GM12878 (cell line): ENCODE results near the gene CASP5. TPM values are rescaled to one million over a fixed set of nuclear protein-coding genes. Genes with fewer than 3 reads are reported as not detected.
A peak's percentile ranks its signal among the peaks of the same experiment; 100 is the strongest.

Experiments used
- ATAC-seq: fragments of 200-7000 bp; cut with Tn5 transposase; 3 replicates; pipeline ENCODE4 v1.9.1; 2020; ENCODE audit warnings: mild to moderate bottlenecking, moderate library complexity
- BruUV-seq: library from RNA; stranded (reverse); fragments of 400-500 nt; replicated peaks from 2 replicates; lab custom pipeline; 2021; lab: Mats Ljungman, UMichigan
- CTCF ChIA-PET: fragments of 300-600 bp; sonication (Branson Sonifier 250); formaldehyde crosslinking; extraction: SDS; loops from one replicate; lab custom pipeline; 2021; ENCODE audit warnings: inconsistent platforms; lab: Yijun Ruan, JAX
- POLR2A ChIA-PET: fragments of 350-600 bp; formaldehyde crosslinking; extraction: SDS; loops from one replicate; lab custom pipeline; 2021; ENCODE audit warnings: inconsistent platforms; lab: Charles Lee
- RAD21 ChIA-PET: fragments of 300-600 bp; sonication (Branson Sonifier 250); formaldehyde crosslinking; loops from one replicate; lab custom pipeline; 2023; ENCODE audit warnings: antibody characterized with exemption; ENCODE audit not compliant: unreplicated experiment; lab: Charles Lee
- SMC1A ChIA-PET: fragments of 300-600 bp; sonication (Branson Sonifier 250); formaldehyde crosslinking; loops from one replicate; lab custom pipeline; 2023; ENCODE audit not compliant: unreplicated experiment, uncharacterized antibody; lab: Charles Lee
- DNase-seq: peaks from one replicate; pipeline ENCODE4 v3.0.0-alpha.2; 2011; ENCODE audit warnings: low read depth, low spot score
- FAIRE-seq: peaks from 3 replicates; lab custom pipeline; 2011; peaks lifted over from hg19 to GRCh38; lab: Jason Lieb, UNC
- H2AFZ ChIP-seq: 2 replicates; pipeline ENCODE4 v1.6.0; 2011; ENCODE audit warnings: low read depth, low read length, control low read depth; ENCODE audit not compliant: control insufficient read depth
- H3K27ac ChIP-seq: 2 replicates; pipeline ENCODE4 v1.5.1; 2011; ENCODE audit warnings: control low read depth; ENCODE audit not compliant: control insufficient read depth, insufficient read depth
- H3K27me3 ChIP-seq, 2 experiments: replicated peaks in 1 of 2; 2 replicates each; pipeline versions ENCODE4 v1.6.0 to v1.6.1; 2011; ENCODE audit warnings: low read length in 1 of 2; ENCODE audit not compliant: control insufficient read depth in 2 of 2, insufficient read depth in 2 of 2
- H3K36me3 ChIP-seq, 2 experiments: 2 replicates each; pipeline ENCODE4 v1.5.1; 2011; ENCODE audit warnings: low read length in 1 of 2; ENCODE audit not compliant: control insufficient read depth in 2 of 2, insufficient read depth in 2 of 2
- H3K4me1 ChIP-seq: 2 replicates; pipeline ENCODE4 v1.6.1; 2011; ENCODE audit warnings: mild to moderate bottlenecking, low read length, moderate library complexity, mixed read lengths; ENCODE audit not compliant: control insufficient read depth, insufficient read depth
- H3K4me2 ChIP-seq: 2 replicates; pipeline ENCODE4 v1.6.0; 2011; ENCODE audit warnings: control low read depth; ENCODE audit not compliant: control insufficient read depth, insufficient read depth
- H3K4me3 ChIP-seq: fragments of 200-600 bp; sonication (generic); 2 replicates; pipeline ENCODE4 v1.5.1; 2016
- H3K79me2 ChIP-seq: 2 replicates; pipeline ENCODE4 v1.6.0; 2011; ENCODE audit warnings: low read length; ENCODE audit not compliant: control insufficient read depth, insufficient read depth
- H3K9ac ChIP-seq: 2 replicates; pipeline ENCODE4 v1.8.0; 2011; ENCODE audit warnings: low read length, control low read depth, mixed read lengths; ENCODE audit not compliant: control insufficient read depth, insufficient read depth
- H3K9me3 ChIP-seq: replicated peaks from 3 replicates; pipeline ENCODE4 v1.5.1; 2011; ENCODE audit warnings: mild to moderate bottlenecking, low read length; ENCODE audit not compliant: control insufficient read depth, insufficient read depth
- H4K20me1 ChIP-seq: 2 replicates; pipeline ENCODE4 v1.6.0; 2011; ENCODE audit not compliant: control insufficient read depth, insufficient read depth
- MTA2 ChIP-seq: fragments of 450-650 bp; IDR thresholded peaks from 2 replicates; pipeline ENCODE4 v1.6.1; 2016; ENCODE audit warnings: low read depth, mild to moderate bottlenecking, moderate library complexity
- POLR2AphosphoS5 ChIP-seq: IDR thresholded peaks from 2 replicates; pipeline ENCODE4 v1.6.1; 2011; ENCODE audit warnings: mild to moderate bottlenecking, low read length, inconsistent platforms
- WRNIP1 ChIP-seq: IDR thresholded peaks from 2 replicates; pipeline ENCODE4 v1.6.1; 2011; ENCODE audit warnings: low read depth, low read length, improper control_type of control experiment, borderline replicate concordance
- WGBS: methylation state at CpG from one replicate; pipeline ENCODE4 v1.1.6; 2016; ENCODE audit warnings: low lambda C conversion rate; ENCODE audit not compliant: insufficient replicate concordance, insufficient coverage; ENCODE audit errors: missing lambda C conversion rate; 5-methylcytosine and 5-hydroxymethylcytosine counted together
- in situ Hi-C: fragments of 300-500 bp; cut with MboI; formaldehyde crosslinking; loops from 9 replicates; pipeline ENCODE4 v1.14.3; 2018; ENCODE audit warnings: mixed read lengths
- intact Hi-C: fragments of 100-400 bp; cut with micrococcal nuclease; formaldehyde crosslinking; loops from one replicate; pipeline ENCODE4 v1.14.2; 2022; ENCODE audit not compliant: unreplicated experiment
- polyA plus RNA-seq, 11 experiments: library from polyadenylated mRNA; depleted of rRNA in 4 of 11; unstranded in 6 of 11; stranded (reverse) in 5 of 11; fragments of >200 nt; fragmentation: Nextera tagmentation in 4 of 11; fragmentation: Illumina TruSeq in 1 of 11; extraction: Ambion mirVana in 4 of 11; extraction: Trizol in 1 of 11; gene quantifications; 1 replicate in 1 of 11; 2 replicates in 10 of 11; pipeline versions ENCODE4 v1.2.1 to v1.2.3, GENCODE V29; 2011 to 2016; ENCODE audit warnings: inconsistent platforms in 2 of 11, missing spikeins in 2 of 11, low read depth in 1 of 11
- total RNA-seq, 4 experiments: library from RNA; depleted of rRNA in 3 of 4; stranded (reverse); fragments of >200 nt in 3 of 4; fragmentation: Illumina TruSeq in 1 of 4; extraction: Trizol in 1 of 4; gene quantifications; 2 replicates each; pipeline versions ENCODE4 v1.2.1 to v1.2.3, GENCODE V29; 2013 to 2021
- TF ChIP-seq, protein P1 (sequence below): IDR thresholded peaks from 2 replicates; pipeline ENCODE4 v1.6.1; 2012; ENCODE audit warnings: low read depth, low read length, improper control_type of control experiment
- TF ChIP-seq, protein P2 (sequence below): fragments of 150-350 bp; IDR thresholded peaks from 2 replicates; pipeline ENCODE4 v1.6.1; 2014; ENCODE audit warnings: mild to moderate bottlenecking, low read depth, low read length

The CASP5 gene
- total and polyA plus RNA-seq, 10 of the 15 experiments (the other 5 are each of a cell fraction or from before 2014, with no cell fraction given): not detected

DNA sequence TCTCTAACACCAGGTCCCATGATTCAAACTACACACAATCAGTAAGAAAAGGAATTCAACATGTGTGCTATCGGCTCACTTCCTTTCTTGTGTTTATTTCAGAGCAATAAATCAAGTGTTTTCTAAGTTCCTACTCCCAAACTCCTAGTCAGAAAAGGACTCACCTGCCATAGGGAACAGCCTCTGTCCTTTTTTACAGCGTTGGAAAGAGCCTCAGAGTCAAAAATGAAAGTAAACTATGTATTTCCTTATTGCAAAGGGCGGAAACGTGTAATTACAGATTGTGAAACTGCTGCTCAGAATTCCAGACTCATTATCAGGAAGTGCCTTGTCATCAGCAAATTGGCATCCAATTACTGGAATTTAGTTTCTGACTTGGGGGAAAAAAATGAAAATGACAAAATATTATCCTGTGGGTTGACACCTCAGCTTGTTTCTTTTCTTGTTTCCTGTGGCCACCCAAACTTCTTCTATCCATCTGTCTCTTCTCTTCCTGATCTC lies 54.6 kb downstream of the CASP5 start, which contains the start of gene CASP4 (continued):
- TF ChIP-seq POLR2AphosphoS5: 0 out of 2 replicates have a peak, but pooled peaks have one; percentile 48
- TF ChIP-seq, protein P1, sequence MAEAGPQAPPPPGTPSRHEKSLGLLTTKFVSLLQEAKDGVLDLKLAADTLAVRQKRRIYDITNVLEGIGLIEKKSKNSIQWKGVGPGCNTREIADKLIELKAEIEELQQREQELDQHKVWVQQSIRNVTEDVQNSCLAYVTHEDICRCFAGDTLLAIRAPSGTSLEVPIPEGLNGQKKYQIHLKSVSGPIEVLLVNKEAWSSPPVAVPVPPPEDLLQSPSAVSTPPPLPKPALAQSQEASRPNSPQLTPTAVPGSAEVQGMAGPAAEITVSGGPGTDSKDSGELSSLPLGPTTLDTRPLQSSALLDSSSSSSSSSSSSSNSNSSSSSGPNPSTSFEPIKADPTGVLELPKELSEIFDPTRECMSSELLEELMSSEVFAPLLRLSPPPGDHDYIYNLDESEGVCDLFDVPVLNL: 0 out of 2 replicates have a peak, but pooled peaks have one; percentile 25
- TF ChIP-seq MTA2: 0 out of 2 replicates have a peak, but pooled peaks have one; percentile 26
- TF ChIP-seq, protein P2, sequence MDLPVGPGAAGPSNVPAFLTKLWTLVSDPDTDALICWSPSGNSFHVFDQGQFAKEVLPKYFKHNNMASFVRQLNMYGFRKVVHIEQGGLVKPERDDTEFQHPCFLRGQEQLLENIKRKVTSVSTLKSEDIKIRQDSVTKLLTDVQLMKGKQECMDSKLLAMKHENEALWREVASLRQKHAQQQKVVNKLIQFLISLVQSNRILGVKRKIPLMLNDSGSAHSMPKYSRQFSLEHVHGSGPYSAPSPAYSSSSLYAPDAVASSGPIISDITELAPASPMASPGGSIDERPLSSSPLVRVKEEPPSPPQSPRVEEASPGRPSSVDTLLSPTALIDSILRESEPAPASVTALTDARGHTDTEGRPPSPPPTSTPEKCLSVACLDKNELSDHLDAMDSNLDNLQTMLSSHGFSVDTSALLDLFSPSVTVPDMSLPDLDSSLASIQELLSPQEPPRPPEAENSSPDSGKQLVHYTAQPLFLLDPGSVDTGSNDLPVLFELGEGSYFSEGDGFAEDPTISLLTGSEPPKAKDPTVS: 0 out of 2 replicates have a peak, but pooled peaks have one; percentile 4

DNA sequence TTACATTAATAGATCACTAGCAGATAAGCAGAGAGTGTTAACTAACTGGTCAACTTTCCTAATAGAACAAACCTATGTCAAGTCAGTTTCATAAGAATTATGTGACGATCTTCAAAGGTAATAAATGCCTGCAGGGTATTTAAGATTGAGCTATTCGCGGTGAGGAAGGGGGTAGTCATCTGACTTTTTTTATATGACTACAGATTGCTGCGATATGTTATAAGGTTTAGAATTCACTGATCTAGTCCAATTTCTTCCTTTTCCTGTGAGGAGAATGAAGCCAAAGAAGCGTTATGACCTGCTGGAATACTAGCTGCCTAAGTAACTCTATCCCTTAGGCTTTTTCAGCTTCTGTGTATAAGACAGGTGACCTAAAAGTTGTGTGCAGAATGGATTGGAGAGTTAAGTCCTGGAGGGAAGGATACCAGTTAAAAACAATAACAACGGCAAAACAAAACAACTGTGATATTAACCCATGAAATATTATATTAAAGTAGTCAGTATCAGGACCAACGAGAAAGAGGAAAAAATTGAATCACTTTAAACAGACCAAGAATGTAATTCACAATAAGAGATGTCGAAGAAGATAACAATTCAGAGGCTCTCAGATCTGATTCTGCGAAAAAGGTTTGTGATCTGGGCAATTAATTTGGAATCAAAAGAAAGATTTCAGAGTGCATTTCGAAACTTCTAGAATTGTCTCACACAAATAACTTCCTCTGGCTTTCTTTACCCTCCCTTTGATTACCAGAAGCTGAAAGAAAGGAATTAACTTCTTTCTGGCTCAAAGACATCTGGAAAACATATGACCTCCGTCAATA lies 55.2 kb downstream of the CASP5 start:
- TF ChIP-seq, protein P2: peak; percentile 56; the same call in 1 of the 2 replicates
- TF ChIP-seq WRNIP1: no peak
- TF ChIP-seq, all 136 proteins: peak for 1
- Histone ChIP-seq H3K9ac (peak overlapping the region; percentile 67), H3K27me3 (no peaks in the 10 kb centered on the region), H3K4me2 (peak overlapping the region; percentile 68), H3K4me1 (peaks cover 4% of the 10 kb centered on the region), H3K27ac (peak overlapping the region; percentile 84), H3K4me3 (peak overlapping the region; percentile 67), H3K9me3 (no peaks in the 10 kb centered on the region; the same call in 2 of the 3 replicates), H3K36me3 (no peaks in the 10 kb centered on the region), H3K79me2 (peaks cover 4% of the 10 kb centered on the region), H2AFZ (peak overlapping the region; percentile 98), H4K20me1 (no peaks in the 10 kb centered on the region)
- ChIA-PET RAD21 (interaction anchor here (1.0 to 1.5 kb wide), 3 partner anchors 10 to 127 kb away, joined by 3 to 5 read pairs (median 5); no protein-coding TSS in a partner anchor), POLR2A (no interaction called here), CTCF (interaction anchor here (0.7 to 3.3 kb wide), 5 partner anchors 17 to 625 kb away, joined by 3 to 15 read pairs (median 4); no protein-coding TSS in a partner anchor), SMC1A (interaction anchor here (0.6 to 6.4 kb wide), 8 partner anchors 15 to 85 kb away, joined by 3 to 28 read pairs (median 3); partner anchors contain the start of gene CASP1)
- WGBS: 28% methylated on average over 11 of the region's 11 CpGs
- peak; percentile 34 for ATAC-seq
- no peak for DNase-seq
- TSS peak; percentile 81 for BruUV-seq
- in situ Hi-C loops (no loop called here), intact Hi-C loops (no loop called here)
- no peak for FAIRE-seq
